HepG2 (cell line): ENCODE results near the gene L1CAM. TPM values are rescaled to one million over a fixed set of nuclear protein-coding genes. Genes with fewer than 3 reads are reported as not detected.

ENCODE experiments used
- ATAC-seq: fragments of 200-7000 bp; cut with Tn5 transposase; 3 replicates; pipeline ENCODE4 v1.9.1; 2020; ENCODE audit warnings: mild to moderate bottlenecking, moderate library complexity
- BruUV-seq: library from RNA; stranded (reverse); fragments of 400-500 nt; replicated peaks from 2 replicates; lab custom pipeline; 2021; lab: Mats Ljungman, UMichigan
- CTCF ChIA-PET: fragments of 300-600 bp; formaldehyde crosslinking; extraction: SDS; loops from one replicate; lab custom pipeline; 2021; ENCODE audit warnings: low total read pairs, inconsistent platforms, low intra/inter-chr PET ratio; lab: Yijun Ruan, JAX
- POLR2A ChIA-PET: fragments of 350-600 bp; sonication (Branson Sonifier 250); formaldehyde crosslinking; loops from one replicate; lab custom pipeline; 2020; ENCODE audit warnings: antibody characterized with exemption, inconsistent platforms; lab: Yijun Ruan, JAX
- DNase-seq: peaks from one replicate; pipeline ENCODE4 v3.0.0-alpha.2; 2015; ENCODE audit warnings: low spot score
- FAIRE-seq: peaks from 3 replicates; lab custom pipeline; 2011; peaks lifted over from hg19 to GRCh38; lab: Jason Lieb, UNC
- H2AFZ ChIP-seq: one replicate; pipeline ENCODE4 v1.6.1; 2011; ENCODE audit warnings: low read length, inconsistent platforms
- H3K27ac ChIP-seq: fragments of 300-600 bp; 3 replicates; pipeline ENCODE4 v1.8.0; 2011; ENCODE audit warnings: mixed run types, mild to moderate bottlenecking, mixed read lengths, low read length, inconsistent platforms; ENCODE audit not compliant: insufficient read depth; ENCODE audit errors: extremely low read length
- H3K27me3 ChIP-seq, 2 experiments: fragments of 200-600 bp in 1 of 2; 2 replicates in 1 of 2; 3 replicates in 1 of 2; pipeline versions ENCODE4 v1.6.0 to v1.8.0; 2011; ENCODE audit warnings: low read length in 2 of 2, mild to moderate bottlenecking in 2 of 2, moderate library complexity in 2 of 2, inconsistent platforms in 1 of 2; ENCODE audit not compliant: insufficient read depth in 2 of 2, control insufficient read depth in 1 of 2
- H3K36me3 ChIP-seq, 2 experiments: fragments of 200-600 bp in 1 of 2; replicated peaks in 1 of 2; 2 replicates in 1 of 2; 3 replicates in 1 of 2; pipeline versions ENCODE4 v1.5.1 to v1.8.0; 2011; ENCODE audit warnings: low read length in 2 of 2, inconsistent platforms in 1 of 2; ENCODE audit not compliant: insufficient read depth in 2 of 2, control insufficient read depth in 1 of 2
- H3K4me1 ChIP-seq: 2 replicates; pipeline ENCODE4 v1.5.1; 2012; ENCODE audit warnings: low read length, inconsistent platforms; ENCODE audit not compliant: insufficient read depth
- H3K4me2 ChIP-seq: 2 replicates; pipeline ENCODE4 v1.6.0; 2011; ENCODE audit warnings: low read depth, low read length, inconsistent platforms
- H3K4me3 ChIP-seq, 3 experiments: fragments of 200-600 bp in 1 of 3; sonication (generic), shearing (Covaris generic) in 1 of 3; replicated peaks in 1 of 3; 2 replicates each; pipeline ENCODE4 v1.5.1; 2011 to 2016; ENCODE audit warnings: low read length in 3 of 3, inconsistent platforms in 2 of 3, low read depth in 2 of 3, mild to moderate bottlenecking in 2 of 3, control low read depth in 1 of 3, mixed read lengths in 1 of 3; ENCODE audit not compliant: insufficient read depth in 1 of 3
- H3K79me2 ChIP-seq: one replicate; pipeline ENCODE4 v1.6.1; 2011; ENCODE audit warnings: low read length, inconsistent platforms; ENCODE audit not compliant: insufficient read depth
- H3K9ac ChIP-seq: 2 replicates; pipeline ENCODE4 v1.6.0; 2011; ENCODE audit warnings: mild to moderate bottlenecking, low read depth, low read length, inconsistent platforms; ENCODE audit not compliant: insufficient read depth
- H3K9me3 ChIP-seq: 2 replicates; pipeline ENCODE4 v1.5.1; 2012; ENCODE audit warnings: mild to moderate bottlenecking, low read length
- H4K20me1 ChIP-seq: 2 replicates; pipeline ENCODE4 v1.6.0; 2011; ENCODE audit warnings: inconsistent platforms, mild to moderate bottlenecking, low read length, moderate library complexity; ENCODE audit not compliant: insufficient read depth
- ATF1 ChIP-seq: IDR thresholded peaks from 2 replicates; pipeline ENCODE4 v1.6.1; 2016; ENCODE audit warnings: mild to moderate bottlenecking, control low read depth
- BRCA1 ChIP-seq: sonication (generic); formaldehyde crosslinking; IDR thresholded peaks from 2 replicates; pipeline ENCODE4 v1.4.0; 2020; ENCODE audit warnings: missing genetic modification reagents
- CEBPZ ChIP-seq: IDR thresholded peaks from 2 replicates; pipeline ENCODE4 v1.6.1; 2012; ENCODE audit warnings: low read length, improper control_type of control experiment
- CENPX ChIP-seq: sonication (generic); formaldehyde crosslinking; IDR thresholded peaks from 2 replicates; pipeline ENCODE4 v1.9.0; 2021; ENCODE audit warnings: mild to moderate bottlenecking, missing genetic modification reagents, moderate library complexity
- EP300 ChIP-seq, 3 experiments: sonication (generic) in 1 of 3; formaldehyde crosslinking in 1 of 3; IDR thresholded peaks; 2 replicates each; pipeline versions ENCODE4 v1.5.1 to v1.6.1; 2011 to 2020; ENCODE audit warnings: low read depth in 2 of 3, low read length in 2 of 3, borderline replicate concordance in 1 of 3, improper control_type of control experiment in 1 of 3, mild to moderate bottlenecking in 1 of 3, missing genetic modification reagents in 1 of 3, moderate library complexity in 1 of 3
- HOXA3 ChIP-seq: sonication (generic); formaldehyde crosslinking; IDR thresholded peaks from 2 replicates; pipeline ENCODE4 v1.5.0; 2020; ENCODE audit warnings: missing genetic modification reagents
- KAT2B ChIP-seq: fragments of 150-350 bp; IDR thresholded peaks from 2 replicates; pipeline ENCODE4 v1.6.1; 2014; ENCODE audit warnings: low read depth, low read length, borderline replicate concordance
- MIER3 ChIP-seq: IDR thresholded peaks from 2 replicates; pipeline ENCODE4 v1.6.1; 2016; ENCODE audit warnings: missing compliant biosample characterization, borderline replicate concordance
- NR2C2 ChIP-seq: sonication (generic); formaldehyde crosslinking; IDR thresholded peaks from 2 replicates; pipeline ENCODE4 v1.4.0; 2020; ENCODE audit warnings: missing genetic modification reagents, mild to moderate bottlenecking, moderate library complexity, borderline replicate concordance
- RFX3 ChIP-seq: IDR thresholded peaks from 2 replicates; pipeline ENCODE4 v1.6.1; 2016; ENCODE audit warnings: missing biosample characterization, missing genetic modification reagents
- THAP8 ChIP-seq: sonication (generic); formaldehyde crosslinking; IDR thresholded peaks from 2 replicates; pipeline ENCODE4 v1.5.1; 2020; ENCODE audit warnings: missing genetic modification reagents, mild to moderate bottlenecking, borderline replicate concordance
- ZKSCAN1 ChIP-seq: fragments of 150-350 bp; IDR thresholded peaks from 2 replicates; pipeline ENCODE4 v1.6.1; 2014; ENCODE audit warnings: low read length
- ZNF367 ChIP-seq: sonication (generic); formaldehyde crosslinking; IDR thresholded peaks from 2 replicates; pipeline ENCODE4 v1.4.0; 2020; ENCODE audit warnings: missing genetic modification reagents, borderline replicate concordance
- ZNF446 ChIP-seq: sonication (generic); formaldehyde crosslinking; IDR thresholded peaks from 2 replicates; pipeline ENCODE4 v1.5.0; 2020; ENCODE audit warnings: mild to moderate bottlenecking, missing genetic modification reagents
- ZNF563 ChIP-seq: sonication (generic); formaldehyde crosslinking; IDR thresholded peaks from 2 replicates; pipeline ENCODE4 v1.8.0; 2022; ENCODE audit warnings: mild to moderate bottlenecking, moderate library complexity, missing genetic modification reagents
- ZNF7 ChIP-seq: IDR thresholded peaks from 2 replicates; pipeline ENCODE4 v1.6.1; 2016; ENCODE audit warnings: missing biosample characterization, missing genetic modification reagents
- ZNF713 ChIP-seq: sonication (generic); formaldehyde crosslinking; IDR thresholded peaks from 2 replicates; pipeline ENCODE4 v1.4.0; 2020; ENCODE audit warnings: mild to moderate bottlenecking, missing genetic modification reagents
- ZNF816 ChIP-seq: sonication (generic); formaldehyde crosslinking; IDR thresholded peaks from 2 replicates; pipeline ENCODE4 v1.8.0; 2022; ENCODE audit warnings: missing genetic modification reagents, mild to moderate bottlenecking, borderline replicate concordance
- WGBS: methylation state at CpG from one replicate; pipeline ENCODE4 v1.1.6; 2017; ENCODE audit warnings: low lambda C conversion rate; 5-methylcytosine and 5-hydroxymethylcytosine counted together
- in situ Hi-C: cut with HindIII; loops from 2 replicates; pipeline ENCODE4 v1.10.0; 2017; ENCODE audit warnings: low pct_unique_long_range_greater_than_20kb; ENCODE audit not compliant: extremely low pct_ligation_motif_present
- intact Hi-C: fragments of 100-400 bp; cut with micrococcal nuclease; formaldehyde crosslinking; loops from one replicate; pipeline ENCODE4 v1.10.0; 2022; ENCODE audit not compliant: unreplicated experiment
- polyA plus RNA-seq, 8 experiments: library from polyadenylated mRNA; depleted of rRNA in 3 of 8; stranded (reverse) in 7 of 8; unstranded in 1 of 8; fragments of >200 nt; fragmentation: Illumina TruSeq in 4 of 8; extraction: Trizol in 4 of 8; gene quantifications; 2 replicates each; pipeline versions ENCODE4 v1.2.1 to v1.2.3, GENCODE V29; 2011 to 2016; ENCODE audit warnings: low read depth in 4 of 8, missing spikeins in 1 of 8, mixed read lengths in 1 of 8; ENCODE audit not compliant: insufficient read depth in 1 of 8
- total RNA-seq, 5 experiments: library from RNA; depleted of rRNA; stranded (reverse); fragments of >200 nt; fragmentation: Illumina TruSeq; extraction: Trizol; gene quantifications; 2 replicates each; pipeline ENCODE4 v1.2.3, GENCODE V29; 2016; ENCODE audit warnings: low read depth in 1 of 5
- TF ChIP-seq, protein P1 (sequence below): sonication (generic); formaldehyde crosslinking; IDR thresholded peaks from 2 replicates; pipeline ENCODE4 v1.8.1; 2023; ENCODE audit warnings: missing genetic modification reagents, inconsistent platforms, borderline replicate concordance

Gene L1CAM
- total and polyA plus RNA-seq, 2 of the 13 experiments (the other 11 are each of a cell fraction or from before 2014, with no cell fraction given): 1.4 to 2.0 TPM

DNA sequence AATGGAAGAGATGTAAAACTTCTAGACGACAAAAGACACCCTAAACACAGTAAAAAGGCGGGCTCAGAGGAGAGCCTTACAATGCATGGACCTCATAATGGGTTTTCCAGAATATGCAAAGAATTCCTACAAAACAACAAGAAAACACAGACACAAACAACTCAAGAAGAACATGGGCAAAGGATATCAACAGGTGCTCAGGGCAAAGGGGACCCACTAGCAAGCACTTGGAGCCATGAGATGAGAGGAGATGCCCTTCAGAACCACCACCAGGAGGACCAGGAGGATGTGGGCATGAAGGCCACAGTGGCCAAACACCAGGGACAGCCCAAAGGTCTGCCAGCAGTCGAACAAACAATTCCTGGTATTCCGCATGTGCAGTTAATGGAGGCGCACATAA, 72.8 kb downstream of the L1CAM start:
- no peak overlapping the region for H2AFZ ChIP-seq
- no peak overlapping the region for H3K4me3 ChIP-seq
- POLR2A ChIA-PET: no interaction called here
- H3K27ac ChIP-seq: no peak overlapping the region
- DNase-seq (no peak), FAIRE-seq (no peak), ATAC-seq (no peak)
- H3K79me2 ChIP-seq: no peaks in the 10 kb centered on the region
- CTCF ChIA-PET: no interaction called here
- H3K4me2 ChIP-seq: no peak overlapping the region
- peaks cover 4 to 20% of the 10 kb centered on the region in 2 experiments; a peak in 3 of 5 replicates for H3K27me3 ChIP-seq
- H3K9me3 ChIP-seq: no peaks in the 10 kb centered on the region
- no peaks in the 10 kb centered on the region for H3K4me1 ChIP-seq
- no peaks in the 10 kb centered on the region for H3K36me3 ChIP-seq
- 13% methylated on average over 3 of the region's 5 CpGs for WGBS
- no TSS peak for BruUV-seq
- no peak overlapping the region for H3K9ac ChIP-seq
- TF ChIP-seq NR2C2 (CRISPR knock-in tag) (no peak), EP300 (IDR thresholded peaks at IDR 0.05; ENCODE audit: low read depth in 2 of 2, low read length in 2 of 2) (no peak), EP300 (CRISPR knock-in tag; IDR thresholded peaks at IDR 0.05; ENCODE audit: borderline replicate concordance) (no peak), ZKSCAN1 (no peak), HOXA3 (no peak), ZNF563 (CRISPR knock-in tag) (no peak), THAP8 (no peak), ZNF7 (CRISPR knock-in tag) (no peak), CENPX (CRISPR knock-in tag) (no peak), MIER3 (no peak), CEBPZ (no peak), ZNF713 (CRISPR knock-in tag) (no peak), ZNF446 (CRISPR knock-in tag) (no peak), ZNF367 (no peak), KAT2B (no peak), RFX3 (no peak), BRCA1 (CRISPR knock-in tag) (no peak), ZNF816 (CRISPR knock-in tag) (no peak), ATF1 (CRISPR knock-in tag) (no peak)
- TF ChIP-seq, protein P1, sequence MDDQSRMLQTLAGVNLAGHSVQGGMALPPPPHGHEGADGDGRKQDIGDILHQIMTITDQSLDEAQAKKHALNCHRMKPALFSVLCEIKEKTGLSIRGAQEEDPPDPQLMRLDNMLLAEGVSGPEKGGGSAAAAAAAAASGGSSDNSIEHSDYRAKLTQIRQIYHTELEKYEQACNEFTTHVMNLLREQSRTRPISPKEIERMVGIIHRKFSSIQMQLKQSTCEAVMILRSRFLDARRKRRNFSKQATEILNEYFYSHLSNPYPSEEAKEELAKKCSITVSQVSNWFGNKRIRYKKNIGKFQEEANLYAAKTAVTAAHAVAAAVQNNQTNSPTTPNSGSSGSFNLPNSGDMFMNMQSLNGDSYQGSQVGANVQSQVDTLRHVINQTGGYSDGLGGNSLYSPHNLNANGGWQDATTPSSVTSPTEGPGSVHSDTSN (CRISPR knock-in tag): no peak
- H4K20me1 ChIP-seq: no peaks in the 10 kb centered on the region
- intact Hi-C loops: no loop called here
- in situ Hi-C loops: no loop called here
